Islet of Langerhans (tissue), 1 donor: Measurements from ENCODE around the gene EVI5.
A peak's percentile ranks its signal among the peaks of the same experiment; 100 is the strongest.

Experiments used
- FAIRE-seq: peaks from one replicate; lab custom pipeline; 2011; peaks lifted over from hg19 to GRCh38; lab: Jason Lieb, UNC

EVI5 gene

GRCh38 chr1:92784639-92785500, at the start of gene EVI5:
EVI5 (minus strand) TSS chr1:92785108; CDS start chr1:92736546, 48,562 bp downstream.
- no peak for FAIRE-seq

DNA sequence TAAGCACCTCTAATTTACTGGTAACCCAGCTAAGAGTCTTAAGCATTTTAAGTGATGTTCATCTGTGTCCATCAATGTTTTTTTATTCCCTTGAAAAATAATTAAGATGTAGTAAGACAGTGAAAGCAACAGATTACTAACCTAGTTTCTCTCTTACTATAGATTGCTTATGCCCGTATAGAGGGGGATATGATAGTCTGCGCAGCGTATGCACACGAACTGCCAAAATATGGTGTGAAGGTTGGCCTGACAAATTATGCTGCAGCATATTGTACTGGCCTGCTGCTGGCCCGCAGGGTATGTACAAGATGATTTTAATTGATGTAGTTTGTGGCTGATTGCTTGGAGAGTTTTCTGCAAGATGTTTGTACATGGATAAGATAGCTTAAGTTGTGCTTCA, 49.7 kb upstream of the EVI5 start:
- no peak for FAIRE-seq

DNA sequence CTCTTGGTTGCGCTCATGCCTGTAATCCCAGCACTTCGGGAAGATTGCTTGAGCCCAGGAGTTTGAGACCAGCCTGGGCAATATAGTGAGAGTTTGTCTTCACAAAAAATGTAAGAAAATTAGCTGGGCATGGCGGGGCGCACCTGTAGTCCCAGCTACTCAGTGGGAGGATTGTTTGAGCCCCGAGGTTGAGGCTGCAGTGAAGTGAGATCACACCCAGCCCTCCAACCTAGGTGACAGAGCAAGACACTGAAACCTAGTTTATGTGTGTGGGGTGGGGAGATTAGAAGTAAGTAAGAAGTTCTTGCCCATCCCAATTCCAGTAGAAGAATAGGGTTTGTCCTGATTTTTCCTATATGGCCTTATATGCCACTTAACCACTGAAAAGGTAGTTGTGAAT, 48.9 kb upstream of the EVI5 start:
- no peak for FAIRE-seq

DNA sequence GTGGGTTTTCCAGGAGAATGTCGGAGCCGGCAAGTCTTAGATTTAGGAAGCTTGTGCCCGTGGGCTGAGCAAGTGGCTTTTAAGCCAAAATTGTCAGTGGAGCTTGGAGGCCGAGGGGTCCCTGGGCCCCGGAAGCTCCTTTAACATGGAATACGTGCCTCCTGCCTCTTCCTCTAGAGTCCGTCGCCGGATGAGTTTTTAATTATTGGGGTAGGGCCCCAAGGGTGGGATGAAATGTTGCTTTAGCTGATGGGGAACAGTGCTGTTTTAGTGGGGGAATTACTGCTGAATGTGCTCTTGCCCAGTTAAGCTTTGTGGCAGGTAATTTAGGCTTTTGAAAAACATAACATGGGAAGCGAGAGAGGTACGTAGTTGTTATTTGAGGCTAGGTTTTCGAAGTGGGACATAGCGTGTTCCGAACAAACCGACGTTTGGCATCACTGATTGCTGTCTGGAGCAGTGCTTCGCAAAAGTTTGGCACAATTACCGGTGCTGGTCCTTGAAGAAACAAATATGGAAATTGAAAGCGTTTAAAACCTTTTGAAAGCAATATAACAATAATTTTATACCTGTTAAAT, 47.7 kb upstream of the EVI5 start:
- FAIRE-seq: no peak

DNA sequence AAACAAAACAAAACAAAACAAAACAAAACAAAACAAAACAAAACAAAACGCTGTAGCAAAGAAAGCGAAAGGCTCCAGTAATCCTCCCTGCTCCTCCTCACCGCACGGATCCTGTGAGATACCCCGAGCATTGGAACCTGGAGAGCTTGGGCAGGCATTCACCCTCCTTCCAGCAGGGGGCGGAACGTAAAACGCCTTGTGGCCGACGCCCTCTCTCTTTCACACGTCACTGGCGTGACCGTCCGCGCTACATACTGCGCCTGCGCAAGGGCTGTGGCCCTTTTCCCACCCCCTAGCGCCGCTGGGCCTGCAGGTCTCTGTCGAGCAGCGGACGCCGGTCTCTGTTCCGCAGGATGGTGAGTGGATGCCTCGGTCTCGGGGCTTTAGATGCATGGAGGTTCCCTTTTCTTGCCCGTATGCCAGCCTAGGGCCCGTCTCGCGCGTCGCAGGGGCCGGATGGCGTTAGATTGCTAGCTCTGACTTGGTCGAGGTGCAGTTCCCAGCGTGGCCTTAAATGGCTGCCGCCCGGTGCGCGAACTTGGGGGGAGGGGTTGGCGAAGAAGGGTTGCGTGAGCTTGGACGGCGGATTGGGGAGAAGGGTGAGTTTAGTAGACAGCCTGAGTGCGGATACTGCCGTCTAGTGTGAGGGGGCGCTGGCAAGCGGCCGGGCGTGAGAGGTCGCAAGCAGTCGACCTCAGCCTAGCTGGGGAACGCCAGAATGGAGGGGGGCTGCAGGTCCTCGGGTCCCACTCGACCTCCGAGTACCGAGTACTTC, 47.0 kb upstream of the EVI5 start, which contains the start of gene RPL5:
RPL5 (plus strand) TSS at position 279 of the 775 bp plus-strand sequence; CDS start at position 354, 75 bp downstream.
- FAIRE-seq: no peak

- no peak for FAIRE-seq
Measured at GRCh38 chr1:92831368-92831761, 46.5 kb upstream of the EVI5 start.

DNA sequence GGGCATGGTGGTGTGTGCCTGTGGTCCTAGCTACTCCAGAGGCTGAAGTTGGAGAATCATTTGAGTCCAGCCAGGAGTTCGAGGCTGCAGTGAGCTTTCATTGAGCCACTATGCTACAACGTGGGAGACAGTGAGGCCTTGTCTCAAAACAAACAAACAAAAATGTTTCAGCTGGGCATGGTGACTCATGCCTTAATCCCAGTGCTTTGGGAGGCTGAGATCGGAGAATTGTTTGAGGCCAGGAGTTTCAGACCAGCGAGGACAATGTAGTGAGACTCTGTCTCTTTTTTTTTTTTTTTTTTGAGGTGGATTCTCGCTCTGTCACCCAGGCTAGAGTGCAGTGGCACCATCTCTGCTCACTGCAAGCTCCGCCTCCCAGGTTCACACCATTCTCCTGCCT, 41.9 kb upstream of the EVI5 start:
- FAIRE-seq: no peak

GRCh38 chr1:92822879-92823278, 38.0 kb upstream of the EVI5 start:
- no peak for FAIRE-seq

GRCh38 chr1:92820551-92820950, 35.6 kb upstream of the EVI5 start:
- no peak for FAIRE-seq

DNA sequence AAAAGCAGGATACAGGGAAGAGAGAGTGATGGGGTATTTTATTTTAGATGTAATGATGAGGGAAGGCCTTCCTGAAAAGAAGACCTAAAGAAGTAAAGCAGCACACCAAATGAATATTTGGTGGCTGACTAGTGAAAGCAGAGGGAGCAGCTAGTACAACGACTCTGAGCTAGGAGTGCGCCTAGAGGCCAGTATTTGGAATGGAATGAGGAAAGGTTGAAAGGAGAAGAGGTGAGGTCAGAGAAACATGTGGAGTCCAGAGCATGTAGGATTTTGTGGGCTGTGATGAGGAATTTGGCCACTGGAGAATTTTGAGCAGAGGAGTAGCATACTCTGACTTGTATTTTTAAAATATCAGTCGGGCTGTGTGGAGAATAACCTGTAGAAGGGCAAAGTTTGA, 35.1 kb upstream of the EVI5 start:
- no peak for FAIRE-seq

DNA sequence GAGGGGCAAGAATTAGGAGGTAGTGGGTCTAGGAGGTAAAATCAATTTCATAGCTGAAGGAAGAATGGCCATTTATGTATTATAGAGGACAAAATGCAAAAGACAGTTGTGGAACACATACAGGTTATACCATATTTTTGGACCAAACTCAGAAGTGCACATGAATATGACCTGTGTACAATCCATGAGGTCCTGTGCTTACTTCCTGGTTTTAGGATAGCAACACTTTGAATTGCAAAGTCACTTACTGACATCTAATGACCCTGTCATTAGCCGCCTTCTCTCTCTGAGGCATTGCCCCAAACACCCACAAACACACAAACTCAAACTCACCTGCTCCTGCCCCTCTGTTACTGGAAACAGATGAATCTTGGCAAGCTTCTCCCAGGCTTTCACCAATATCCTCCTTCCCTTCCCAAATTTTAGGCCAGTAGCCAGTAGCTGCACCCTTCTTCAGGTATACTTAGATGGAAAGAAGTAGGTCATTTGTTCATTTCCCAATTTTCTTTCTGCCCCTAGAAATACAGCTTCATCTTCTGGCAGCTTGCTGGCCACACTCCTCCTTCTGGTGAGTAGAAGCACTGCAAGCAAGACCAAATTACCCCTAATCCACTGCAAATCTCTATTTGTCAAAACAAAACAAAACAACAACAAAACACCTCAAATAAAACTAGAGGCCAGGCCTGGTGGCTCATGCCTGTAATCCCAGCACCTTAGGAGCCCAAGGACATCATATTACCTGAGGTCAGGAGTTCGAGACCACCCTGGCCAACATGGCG, 33.3 kb upstream of the EVI5 start:
- FAIRE-seq: no peak

GRCh38 chr1:92817137-92817697, 32.3 kb upstream of the EVI5 start:
- FAIRE-seq: no peak

- no peak for FAIRE-seq
Measured at GRCh38 chr1:92816732-92817131, 31.8 kb upstream of the EVI5 start.

- no peak for FAIRE-seq
Measured at GRCh38 chr1:92808381-92808780, 23.5 kb upstream of the EVI5 start.

DNA sequence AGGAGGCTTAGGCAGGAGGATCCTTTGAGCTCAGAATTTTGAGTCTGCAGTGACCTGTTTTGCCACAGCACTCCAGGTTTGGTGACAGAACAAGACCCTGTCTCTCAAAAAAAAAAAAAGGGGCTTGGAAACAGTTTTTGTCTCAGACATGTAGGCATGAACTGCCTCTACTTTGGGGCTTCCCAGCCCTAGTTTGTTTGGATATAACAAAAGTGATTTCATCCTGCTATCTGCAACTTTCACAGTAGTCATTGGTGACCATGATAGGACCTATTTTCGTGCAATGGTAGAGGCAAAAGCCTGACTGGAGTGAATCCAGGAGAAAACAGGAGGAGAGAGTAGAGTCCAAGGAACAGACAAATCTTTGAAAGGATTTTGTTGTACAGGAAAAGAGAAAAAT, 20.3 kb upstream of the EVI5 start:
- no peak for FAIRE-seq

DNA sequence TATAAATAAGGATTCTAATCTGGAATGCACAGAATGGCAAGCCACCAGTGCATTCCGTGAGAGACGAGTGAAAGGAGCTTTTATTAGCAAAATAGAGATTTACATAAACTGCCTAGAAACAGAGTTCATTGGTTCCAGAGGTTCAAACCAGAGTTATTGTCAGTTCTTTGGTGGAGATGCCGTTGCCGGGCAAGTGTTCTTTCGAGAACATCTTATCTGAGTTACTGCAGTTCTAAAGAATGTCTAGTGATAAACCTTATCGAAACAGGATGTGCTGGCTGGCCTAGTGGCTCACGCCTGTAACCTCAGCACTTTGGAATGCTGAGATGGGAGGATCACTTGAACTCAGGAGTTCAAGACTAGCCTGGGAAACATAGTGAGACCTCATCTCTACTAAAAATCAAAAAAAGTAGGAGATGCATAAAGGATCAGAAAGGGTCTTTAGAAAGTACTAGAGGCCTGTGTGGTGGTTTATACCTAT, 19.9 kb upstream of the EVI5 start:
- peak; percentile 98 for FAIRE-seq

DNA sequence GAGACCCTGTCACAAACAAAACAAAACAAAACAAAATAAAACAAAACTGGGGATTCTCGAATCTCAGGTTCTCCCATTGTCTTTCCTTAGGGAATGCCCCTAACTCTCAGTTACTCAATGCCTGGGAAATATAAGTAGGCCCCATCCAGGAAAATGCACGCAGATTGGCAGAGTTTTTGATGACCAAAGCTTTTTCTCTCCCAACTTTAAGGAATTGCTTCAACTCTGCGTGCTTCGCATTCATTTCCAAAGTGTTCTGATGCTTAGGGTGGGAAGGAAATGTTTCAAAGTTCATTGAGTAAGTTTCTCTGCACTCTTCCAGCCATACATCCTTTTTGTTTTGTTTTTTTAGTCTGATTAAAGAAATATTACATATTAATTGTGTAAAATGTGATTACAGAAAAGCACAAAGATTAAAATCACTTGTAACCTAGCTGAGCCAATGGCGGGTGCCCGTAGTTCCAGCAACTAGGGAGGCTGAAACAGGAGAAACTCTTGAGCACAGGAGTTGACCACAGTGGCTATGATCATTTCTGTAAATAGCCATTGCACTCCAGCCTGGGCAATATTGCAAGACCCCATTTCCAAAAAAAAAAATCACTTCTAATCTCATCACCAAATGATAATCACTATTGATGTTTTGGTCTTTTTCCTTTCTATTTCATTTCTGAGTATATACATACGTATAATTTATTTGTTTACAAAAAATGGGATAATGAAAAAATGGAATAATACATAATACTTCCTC, 18.4 kb upstream of the EVI5 start:
- FAIRE-seq: no peak

- no peak for FAIRE-seq
Measured at GRCh38 chr1:92797961-92798360, 13.1 kb upstream of the EVI5 start.

- no peak for FAIRE-seq
Measured at GRCh38 chr1:92797297-92797696, 12.4 kb upstream of the EVI5 start.

GRCh38 chr1:92795166-92795565, 10.3 kb upstream of the EVI5 start:
- no peak for FAIRE-seq

DNA sequence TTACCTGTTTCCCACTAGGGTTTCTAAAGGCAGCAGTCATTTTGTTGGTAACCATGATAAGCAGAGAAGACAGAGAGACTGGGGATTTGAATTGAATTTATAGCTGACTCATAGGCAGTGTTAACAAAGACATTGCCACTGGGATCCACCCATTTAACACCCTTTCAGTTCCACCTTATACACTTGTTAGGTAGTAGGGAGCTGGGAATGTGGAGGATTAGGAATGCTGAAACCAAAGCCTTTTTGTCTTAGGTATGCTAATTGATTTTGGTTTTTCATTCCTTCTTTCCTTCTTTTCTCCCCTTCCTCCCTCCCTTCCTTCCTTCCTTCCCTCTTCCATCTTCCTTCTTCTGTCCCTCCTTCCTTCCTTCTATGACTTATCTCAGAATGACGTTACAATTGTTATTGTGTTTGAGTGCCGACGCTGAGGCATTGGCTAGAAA, 7.5 kb upstream of the EVI5 start:
- no peak for FAIRE-seq
